T-helper 9 cell (primary cell): ENCODE measurements around the gene BPI.
"Not testable (repeated sequence)": the region's sequence is repeated elsewhere in the genome, so short reads cannot be mapped to it uniquely, and the experiment has no call there.

Source experiments
- DNase-seq: peaks from one replicate; pipeline ENCODE4 v3.0.0-alpha.2; 2020
- total RNA-seq, 2 donors: gene quantifications; one replicate each; lab custom pipeline; 2026; lab: John Stamatoyannopoulos, UW

The BPI gene
- 0 reads per million in 2 donors for total RNA-seq

GRCh38 chr20:38303908-38304379 is at the start of gene BPI:
TSS of gene BPI (plus strand) at chr20:38304156. CDS start at chr20:38304224, 68 bp downstream.
- DNase-seq: no peak

- not testable (repeated sequence) for DNase-seq
Measured at GRCh38 chr20:38254621-38255020, 49.3 kb upstream of the BPI start.

- DNase-seq: no peak
Measured at GRCh38 chr20:38255393-38255792, 48.6 kb upstream of the BPI start.

GRCh38 chr20:38256021-38256420 is 47.9 kb upstream of the BPI start:
- no peak for DNase-seq

DNA sequence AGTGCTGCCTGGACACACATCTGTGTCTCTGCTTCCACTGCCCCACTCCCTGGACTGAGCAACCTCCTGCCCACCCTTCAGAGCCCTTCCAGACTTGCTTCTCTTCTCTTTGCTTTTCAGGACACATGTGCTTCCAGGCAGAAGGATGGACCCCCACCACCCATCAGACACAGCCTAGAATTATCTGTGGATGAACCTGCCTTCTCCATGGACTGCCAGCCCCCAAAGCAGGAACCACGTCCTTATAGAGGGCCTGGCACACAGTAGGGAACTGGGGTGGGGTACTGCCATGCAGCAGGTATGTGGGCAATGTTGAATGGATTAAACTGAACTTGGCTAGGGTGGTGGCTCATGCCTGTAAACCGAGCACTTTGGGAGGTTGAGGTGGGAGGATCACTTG is 47.0 kb upstream of the BPI start:
- DNase-seq: no peak

DNA sequence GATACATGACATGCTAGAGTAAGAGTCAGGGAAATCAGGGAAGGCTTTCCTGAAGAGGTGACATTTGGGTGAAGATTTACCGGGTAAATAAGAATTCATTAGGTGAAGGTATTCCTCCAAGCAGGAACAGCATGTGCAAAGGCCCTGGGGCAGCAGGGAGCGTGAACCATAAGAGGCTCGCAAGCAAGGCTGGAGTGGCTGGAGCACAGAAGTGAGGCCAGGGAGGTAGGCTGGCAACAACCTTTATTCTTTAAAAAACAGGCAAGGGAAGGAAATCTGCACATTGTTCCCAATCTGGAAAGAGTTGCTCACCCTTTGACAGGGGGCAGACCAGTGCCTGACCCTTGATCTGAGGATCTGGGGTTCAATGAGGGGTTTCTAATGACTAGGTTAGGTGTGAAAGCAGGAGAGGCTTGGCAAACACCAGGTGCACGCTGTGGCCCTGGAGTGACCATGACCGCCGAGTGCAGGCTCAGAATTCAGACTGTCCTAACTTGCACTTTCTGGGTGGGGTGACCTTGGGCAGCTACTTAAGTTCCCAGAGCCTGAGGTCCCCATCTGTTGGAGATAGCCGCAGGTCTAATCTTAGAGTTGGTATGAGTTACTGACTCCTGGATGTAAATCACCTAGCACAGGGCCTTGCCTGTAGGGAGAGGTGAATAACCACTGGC is 45.3 kb upstream of the BPI start:
- no peak for DNase-seq

GRCh38 chr20:38260025-38260377 is 44.0 kb upstream of the BPI start:
- DNase-seq: no peak

DNA sequence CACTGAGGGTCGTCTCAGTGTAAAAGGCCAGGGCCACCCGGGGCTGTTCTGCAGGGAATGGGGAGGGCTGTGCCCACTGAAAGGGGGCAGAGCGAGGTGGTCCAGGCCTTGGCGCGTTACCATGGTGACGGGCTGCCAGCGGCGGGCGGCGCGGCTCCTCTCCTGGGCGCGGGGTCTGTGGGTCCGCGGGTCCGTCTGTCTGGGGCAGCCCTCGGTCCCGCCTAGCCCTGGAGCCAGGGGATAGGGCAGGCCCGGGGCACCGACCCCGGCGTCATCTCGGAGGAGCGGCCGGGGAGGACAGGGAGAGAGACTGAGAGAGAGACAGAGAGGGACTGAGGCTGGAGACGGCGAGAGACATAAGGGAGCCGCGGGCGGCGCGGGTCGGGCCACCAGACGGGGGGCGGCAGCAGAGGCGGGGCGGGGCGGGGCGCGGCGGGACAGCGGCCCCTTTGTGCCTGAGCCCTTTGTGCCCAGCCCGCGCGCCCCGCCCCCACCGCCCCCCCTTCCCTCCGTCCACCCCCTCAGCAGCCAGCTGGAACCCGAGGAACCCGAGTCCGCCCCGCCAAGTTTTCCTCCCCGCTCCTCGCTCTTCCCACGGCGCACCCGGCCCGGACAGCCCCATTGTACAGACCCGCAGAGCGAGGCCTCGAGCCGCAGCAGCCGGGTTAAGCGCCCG is 43.4 kb upstream of the BPI start, which contains the start of gene KIAA1755:
Gene KIAA1755 (minus strand): TSS at position 358 of the 676 bp plus-strand sequence. CDS start 235 bp downstream, at position 123.
- DNase-seq: no peak

GRCh38 chr20:38261054-38261390 is 42.9 kb upstream of the BPI start:
- DNase-seq: no peak

- no peak for DNase-seq
Measured at GRCh38 chr20:38262931-38263330, 41.0 kb upstream of the BPI start.

GRCh38 chr20:38266426-38266825 is 37.5 kb upstream of the BPI start:
- no peak for DNase-seq

GRCh38 chr20:38267296-38267695 is 36.7 kb upstream of the BPI start:
- no peak for DNase-seq

GRCh38 chr20:38267901-38268514 is 35.9 kb upstream of the BPI start:
- no peak for DNase-seq

- no peak for DNase-seq
Measured at GRCh38 chr20:38269040-38269439, 34.9 kb upstream of the BPI start.

DNA sequence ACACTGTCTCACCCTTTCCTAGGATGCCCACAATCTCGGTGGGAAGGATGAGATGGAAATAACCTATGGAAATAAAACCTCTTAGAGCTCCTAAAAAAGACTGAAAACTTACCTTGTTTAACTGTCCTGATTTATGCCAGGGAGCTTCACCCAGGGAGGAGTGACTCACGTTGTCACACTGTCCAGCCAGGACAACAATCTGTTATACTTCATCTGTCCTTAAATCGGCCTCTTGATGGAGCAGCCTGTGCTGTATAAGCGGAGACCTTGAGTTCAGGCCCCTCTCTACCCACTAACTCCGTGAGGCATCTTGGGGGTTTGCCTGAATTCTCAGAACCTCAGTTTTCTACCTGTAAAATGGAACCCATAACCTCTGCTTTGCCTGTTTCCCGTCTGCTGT is 34.2 kb upstream of the BPI start:
- no peak for DNase-seq

GRCh38 chr20:38270869-38271605 is 32.9 kb upstream of the BPI start:
- DNase-seq: no peak

DNA sequence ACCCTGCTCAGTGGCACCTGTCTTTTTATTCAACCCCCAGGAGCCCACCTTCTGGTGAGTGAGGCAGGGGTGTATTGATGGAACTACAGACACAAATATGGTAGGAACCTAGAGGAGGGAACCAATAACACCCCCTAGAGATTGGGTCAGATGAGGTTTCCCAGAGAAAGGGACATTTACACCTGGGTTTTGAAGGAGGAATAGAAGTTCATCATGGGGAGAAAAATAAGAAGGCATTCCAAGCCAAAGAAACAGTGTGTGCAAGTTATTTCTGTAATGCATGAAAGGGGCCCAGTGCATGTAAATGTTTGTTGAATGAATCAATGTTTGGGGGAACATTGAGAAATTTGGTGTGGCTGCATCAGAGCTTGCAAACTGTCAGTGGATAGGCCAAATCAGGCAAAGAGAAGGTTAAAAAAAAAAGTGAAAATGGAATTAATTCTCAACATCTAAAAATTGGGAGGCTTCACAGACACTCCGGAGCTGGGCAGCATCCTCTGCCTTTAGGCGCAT is 32.3 kb upstream of the BPI start:
- DNase-seq: no peak

GRCh38 chr20:38272398-38272797 is 31.6 kb upstream of the BPI start:
- no peak for DNase-seq

- no peak for DNase-seq
Measured at GRCh38 chr20:38272961-38273360, 31.0 kb upstream of the BPI start.

DNA sequence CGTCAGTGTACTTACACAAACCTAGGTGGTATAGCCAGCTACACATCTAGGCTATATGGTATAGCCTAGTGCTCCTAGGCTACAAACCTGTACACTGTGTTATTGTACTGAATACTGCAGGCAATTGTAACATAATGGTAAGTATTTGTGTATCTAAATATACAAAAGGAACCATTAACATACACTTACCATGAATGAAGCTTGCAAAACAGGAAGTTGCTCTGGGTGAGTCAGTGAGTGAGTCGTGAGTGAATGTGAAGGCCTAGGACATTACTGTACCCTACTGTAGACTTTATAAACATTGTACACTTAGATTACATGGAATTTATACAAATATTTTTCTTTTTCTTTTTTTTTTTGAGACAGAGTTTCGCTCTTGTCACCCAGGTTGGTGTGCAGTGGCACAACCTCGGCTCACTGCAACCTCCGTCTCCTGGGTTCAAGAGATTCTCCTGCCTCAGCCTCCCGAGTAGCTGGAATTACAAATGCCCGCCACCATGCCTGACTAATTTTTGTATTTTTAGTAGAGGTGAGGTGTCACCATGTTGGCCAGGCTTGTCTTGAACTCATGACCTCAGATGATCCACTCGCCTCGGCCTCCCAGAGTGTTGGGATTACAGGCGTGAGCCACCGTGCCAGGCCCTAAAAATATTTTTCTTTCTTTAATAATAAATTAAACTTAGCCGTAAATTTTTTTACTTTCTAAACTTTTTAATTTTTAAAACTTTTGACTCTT is 28.0 kb upstream of the BPI start:
- DNase-seq: no peak

- DNase-seq: no peak
Measured at GRCh38 chr20:38277285-38277684, 26.7 kb upstream of the BPI start.

GRCh38 chr20:38277691-38278090 is 26.3 kb upstream of the BPI start:
- no peak for DNase-seq
